Left renal cortex interstitium (tissue), 4 donors: ENCODE data around the gene BSCL2. TPM values are rescaled to one million over a fixed set of nuclear protein-coding genes. Genes with fewer than 3 reads are reported as not detected.
"Not testable (repeated sequence)": the region's sequence is repeated elsewhere in the genome, so short reads cannot be mapped to it uniquely, and the experiment has no call there.

Source experiments
- DNase-seq, 4 donors: peaks; one replicate each; pipeline ENCODE4 v3.0.0-alpha.2; 2013; ENCODE audit warnings: low read depth in 4 of 4, low spot score in 2 of 4, missing footprints in 1 of 4
- polyA plus RNA-seq, 4 donors: library from polyadenylated mRNA; unstranded; fragments of 120-200 nt; gene quantifications; one replicate each; pipeline ENCODE4 v1.2.1, GENCODE V29; 2013; ENCODE audit not compliant: insufficient read length in 4 of 4

The BSCL2 gene
- 10 to 100 TPM; 64.2 to 81.1 (median 72.0) TPM for polyA plus RNA-seq

DNA sequence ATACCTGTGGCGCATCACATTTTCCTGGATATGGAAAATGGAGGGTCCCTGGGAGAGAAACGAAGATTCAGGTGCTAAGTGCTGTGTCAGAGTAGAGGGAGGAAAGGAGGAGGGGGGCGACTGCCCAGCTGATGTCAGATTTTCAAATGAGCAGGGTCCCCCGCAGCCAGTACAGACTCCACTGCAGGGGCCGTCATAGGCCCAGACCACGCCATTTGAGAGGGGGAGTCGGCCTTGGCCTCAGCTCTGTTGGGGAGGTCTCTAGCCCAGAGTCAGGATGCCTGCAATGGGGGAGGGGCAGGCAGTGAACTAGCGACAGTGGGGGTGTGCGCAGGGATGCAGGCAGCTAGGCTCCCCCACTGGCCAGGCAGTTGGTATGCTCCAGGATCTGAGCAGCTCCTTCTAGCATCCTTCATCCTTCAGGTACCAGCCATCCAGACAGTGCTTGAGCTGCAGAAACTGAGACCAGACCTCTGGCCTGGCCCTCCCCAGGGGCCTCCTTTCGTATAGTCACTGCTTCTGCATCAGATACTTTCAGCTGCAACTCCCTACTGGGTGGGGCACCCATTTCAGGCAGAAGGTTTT lies at the start of gene BSCL2, which contains the start of gene GNG3:
Gene BSCL2, minus strand, starts transcription at position 148 of the 585 bp plus-strand sequence. CDS start 229 bp downstream, outside the sequence.
Gene GNG3, plus strand, starts transcription at position 400 of the 585 bp plus-strand sequence. CDS start 620 bp downstream, outside the sequence.
- DNase-seq = peak in 2 of 4 donors; percentile 63 to 69

- no peak for DNase-seq
Measured at GRCh38 chr11:62755086-62755615, 47.9 kb upstream of the BSCL2 start.

DNA sequence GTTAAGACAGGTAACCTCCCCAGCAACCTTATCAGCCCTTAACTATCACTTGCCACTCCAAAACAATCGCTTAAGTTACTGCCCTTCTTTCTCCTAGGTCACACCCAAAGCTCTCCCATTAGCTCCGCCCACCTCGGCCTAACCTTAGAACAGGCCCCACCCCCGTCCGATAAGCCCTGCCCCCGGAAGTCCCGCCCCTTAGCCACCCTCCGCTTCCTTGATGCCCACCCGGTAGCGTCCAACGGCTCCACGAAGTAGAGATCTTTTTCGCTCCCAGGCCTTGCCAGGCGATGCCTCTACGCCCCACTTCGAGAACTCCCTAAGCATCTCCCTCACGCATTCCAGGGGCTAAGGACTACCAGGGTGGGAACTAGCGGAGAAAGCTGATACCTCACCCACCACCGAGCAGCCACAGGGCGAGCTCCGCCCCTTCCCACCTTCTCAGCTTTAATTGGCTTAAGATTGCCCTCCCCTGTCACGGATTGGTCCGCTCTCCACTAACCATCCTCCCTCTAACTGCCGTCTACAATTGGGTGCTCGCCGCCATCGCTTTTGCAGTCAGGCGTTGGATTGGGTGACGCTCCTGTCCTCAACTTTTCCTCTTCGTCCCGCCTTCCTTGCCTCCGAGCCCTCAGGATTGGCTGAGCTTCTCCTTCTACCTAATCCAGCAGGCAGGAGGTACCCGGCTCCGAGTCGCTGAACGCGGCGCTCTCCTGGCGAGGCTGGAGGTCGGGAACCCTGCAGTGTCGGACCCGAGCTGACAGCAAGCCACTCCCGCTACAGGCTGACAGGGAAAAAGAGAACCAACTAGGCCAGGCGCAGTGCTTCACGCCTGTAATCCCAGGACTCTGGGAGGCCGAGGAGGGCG lies 46.7 kb upstream of the BSCL2 start, which contains the start of gene ZBTB3:
Gene ZBTB3, minus strand, starts transcription at position 425 of the 868 bp plus-strand sequence. CDS start 496 bp downstream, outside the sequence.
- DNase-seq = peak; percentile 95 to 98 (median 96)

GRCh38 chr11:62752994-62753735 lies 45.9 kb upstream of the BSCL2 start:
- no peak for DNase-seq

- no peak for DNase-seq
Measured at GRCh38 chr11:62752177-62752785, 45.1 kb upstream of the BSCL2 start.

DNA sequence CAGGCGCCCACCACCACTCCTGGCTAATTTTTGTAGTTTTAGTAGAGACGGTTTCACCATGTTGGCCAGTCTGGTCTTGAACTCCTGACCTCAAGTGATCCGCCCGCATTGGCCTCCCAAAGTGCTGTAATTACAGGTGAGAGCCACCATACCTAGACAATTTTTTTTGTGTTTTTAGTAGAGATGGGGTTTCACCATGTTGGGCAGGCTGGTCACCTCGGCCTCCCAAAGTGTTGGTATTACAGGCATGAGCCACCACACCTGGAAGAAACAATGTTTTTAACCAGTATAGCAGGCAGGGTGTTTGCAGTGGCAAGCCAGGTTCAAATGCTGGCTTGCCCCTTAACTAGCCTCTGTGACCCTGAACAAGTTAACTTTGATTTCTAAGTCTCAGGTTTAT lies 42.7 kb upstream of the BSCL2 start:
- DNase-seq = not testable (repeated sequence)

- DNase-seq = no peak
Measured at GRCh38 chr11:62747475-62748160, 40.4 kb upstream of the BSCL2 start.

GRCh38 chr11:62737196-62737595 lies 30.0 kb upstream of the BSCL2 start:
- no peak for DNase-seq

DNA sequence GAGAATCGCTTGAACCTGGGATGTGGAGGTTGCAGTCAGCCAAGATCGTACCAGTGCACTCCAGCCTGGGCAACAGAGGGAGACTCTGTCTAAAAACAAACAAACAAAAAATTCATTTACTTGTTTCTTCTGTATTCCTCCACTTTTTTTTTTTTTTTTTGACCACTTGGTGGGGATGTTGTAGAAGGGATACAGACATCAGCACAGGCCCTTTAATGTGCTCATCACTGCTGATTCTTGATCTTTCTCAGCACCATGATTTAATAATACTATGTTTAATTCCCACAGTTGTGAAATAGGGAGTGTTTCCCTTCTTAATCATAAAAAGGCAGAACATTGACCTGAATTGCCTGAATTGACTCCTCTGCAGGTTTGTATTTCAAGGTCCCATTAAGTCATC lies 25.6 kb upstream of the BSCL2 start:
- no peak for DNase-seq

DNA sequence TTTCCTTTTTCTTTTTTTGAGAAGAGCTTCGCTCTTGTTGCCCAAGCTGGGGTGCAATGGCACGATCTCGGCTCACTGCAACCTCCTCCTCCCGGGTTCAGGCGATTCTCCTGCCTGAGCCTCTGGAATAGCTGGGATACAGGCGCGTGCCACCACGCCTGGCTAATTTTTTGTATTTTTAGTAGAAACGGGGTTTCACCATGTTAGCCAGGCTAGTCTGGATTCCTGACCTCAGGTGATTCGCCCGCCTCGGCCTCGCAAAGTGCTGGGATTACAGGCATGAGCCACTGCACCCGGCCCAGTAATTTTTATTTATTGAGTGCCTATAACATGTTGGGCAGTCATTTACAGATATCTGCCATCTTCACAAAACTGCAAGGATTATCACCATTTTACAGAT lies 22.9 kb upstream of the BSCL2 start:
- not testable (repeated sequence) for DNase-seq

- peak in 2 of 4 donors; percentile 80 to 82 for DNase-seq
Measured at GRCh38 chr11:62728171-62728988, 21.2 kb upstream of the BSCL2 start, which contains the start of gene TTC9C. Gene TTC9C, plus strand, starts transcription at chr11:62728486. Its CDS starts 363 bp downstream, at chr11:62728849.

DNA sequence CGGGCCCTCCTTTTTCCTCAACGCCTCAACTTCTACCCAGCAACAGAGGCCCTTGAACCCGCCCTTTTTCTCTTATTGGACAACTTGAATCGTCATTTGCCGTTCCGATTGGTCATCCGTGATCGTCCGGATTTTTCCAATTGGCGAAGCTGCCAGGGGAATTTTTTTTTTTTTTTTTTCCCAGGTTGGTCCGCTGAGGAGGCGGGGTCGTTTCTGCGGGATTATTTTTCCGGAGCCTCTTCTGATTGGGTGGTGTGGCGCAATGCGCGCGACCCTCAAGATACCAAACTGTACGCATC lies 20.6 kb upstream of the BSCL2 start:
- DNase-seq = peak in 3 of 4 donors; percentile 97 to 98 (median 98)

DNA sequence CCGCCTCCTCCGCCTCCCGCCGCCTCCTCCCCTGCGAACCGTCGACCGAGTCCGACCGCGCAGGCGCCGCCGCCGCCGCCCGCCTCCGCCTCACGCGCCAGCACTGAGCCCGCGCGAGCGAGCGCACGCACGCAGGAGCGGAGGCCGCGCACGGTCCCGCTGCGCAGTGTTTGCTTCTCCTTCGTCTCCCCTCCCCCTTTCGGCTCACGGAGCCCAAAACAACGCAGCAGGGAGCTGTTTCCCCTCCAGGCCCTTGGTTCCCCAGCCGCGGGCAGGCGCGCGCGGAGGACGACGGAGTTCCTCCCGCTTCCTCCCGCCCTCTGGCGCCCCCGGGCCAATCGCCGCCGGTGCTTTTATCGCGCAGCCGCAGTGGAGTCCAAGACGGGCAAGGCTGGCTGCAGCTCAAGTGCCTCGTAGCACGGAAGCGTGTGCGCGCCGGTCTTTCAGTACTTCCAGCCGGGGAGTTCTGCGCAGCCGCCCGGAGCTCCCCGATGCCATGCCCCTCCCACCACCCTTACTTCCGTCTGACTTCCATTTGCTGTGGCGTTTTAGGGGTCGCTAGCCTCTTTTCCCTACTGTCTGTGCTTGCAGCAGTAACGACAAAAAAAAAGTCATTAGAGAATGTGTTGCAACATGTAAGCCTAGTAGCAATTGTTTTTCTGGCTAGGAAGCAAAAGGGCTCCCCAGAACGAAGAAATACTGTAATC lies 20.1 kb upstream of the BSCL2 start, which contains the start of gene HNRNPUL2:
Gene HNRNPUL2, minus strand, starts transcription at position 293 of the 707 bp plus-strand sequence. CDS start 301 bp downstream, outside the sequence.
- peak; percentile 94 to 100 (median 98) for DNase-seq

- no peak for DNase-seq
Measured at GRCh38 chr11:62726915-62727164, 19.6 kb upstream of the BSCL2 start.

DNA sequence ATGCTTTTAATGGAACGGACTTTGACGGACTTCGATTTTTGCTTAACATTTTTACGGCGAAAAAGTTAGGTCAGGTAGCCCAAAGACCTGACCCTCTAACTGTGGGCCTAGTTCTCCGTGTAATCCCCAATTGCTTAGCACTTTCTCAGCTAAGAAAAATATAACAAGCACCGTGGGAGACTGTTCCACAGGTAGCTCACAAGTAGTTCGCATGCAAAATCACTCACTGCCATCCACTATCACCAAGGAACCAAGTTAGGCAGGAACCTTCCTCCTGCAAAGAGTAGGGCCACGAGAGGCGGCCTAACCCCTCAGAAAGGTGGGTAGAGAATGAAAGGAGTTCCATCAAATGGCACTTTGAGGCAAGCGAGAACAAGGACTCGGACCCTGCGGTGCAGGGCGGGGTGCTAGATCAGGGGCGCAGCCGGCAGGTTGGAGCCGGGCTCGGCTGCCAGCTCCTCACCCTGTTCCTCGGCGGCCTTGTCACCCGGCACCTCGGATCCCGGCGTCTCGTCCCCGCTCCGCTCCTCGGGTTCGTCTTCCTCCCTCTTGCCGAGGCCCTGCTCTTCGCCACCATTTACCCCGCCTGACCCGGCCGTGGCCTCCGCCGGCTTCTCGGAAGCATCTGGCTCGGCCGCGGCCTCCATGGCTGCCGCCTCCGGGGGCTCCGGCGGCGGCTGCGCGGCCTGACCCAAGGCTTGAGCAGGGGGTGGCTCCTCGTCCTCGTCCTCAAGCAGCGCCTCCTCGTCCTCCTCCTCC lies 19.1 kb upstream of the BSCL2 start:
- no peak for DNase-seq

DNA sequence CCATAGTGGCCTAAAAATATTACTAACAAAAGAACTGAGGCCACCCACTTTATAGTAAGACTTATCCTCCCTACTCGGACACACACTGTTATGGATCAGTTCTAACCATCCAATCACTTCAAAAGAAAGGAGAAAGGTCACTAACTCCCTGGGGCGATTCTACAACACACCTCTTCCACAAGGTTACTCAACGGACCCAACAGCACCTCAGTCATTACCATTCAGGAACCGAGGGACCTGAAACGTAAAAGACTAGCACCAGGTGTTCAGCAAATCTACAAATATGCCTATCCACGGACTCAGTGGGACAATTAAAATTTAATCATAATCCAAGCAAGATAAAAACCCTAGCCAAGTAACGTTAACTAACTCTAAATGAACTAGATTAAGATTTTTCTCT lies 18.4 kb upstream of the BSCL2 start:
- no peak for DNase-seq

GRCh38 chr11:62724171-62724570 lies 16.9 kb upstream of the BSCL2 start:
- no peak for DNase-seq

GRCh38 chr11:62721994-62722393 lies 14.8 kb upstream of the BSCL2 start:
- DNase-seq = no peak
